GM12892 (cell line): ENCODE results near the gene HEXA.

Experiments
- POLR2AphosphoS5 ChIP-seq: IDR thresholded peaks from 2 replicates; pipeline ENCODE4 v1.6.1; 2011; ENCODE audit warnings: low read depth, low read length, control low read depth
- TAF1 ChIP-seq: IDR thresholded peaks from 2 replicates; pipeline ENCODE4 v1.6.1; 2011; ENCODE audit warnings: low read depth, mild to moderate bottlenecking, control low read depth, low read length, borderline replicate concordance

GRCh38 chr15:72319985-72320671 is 55.7 kb downstream of the HEXA start, which contains the start of gene CELF6:
- TF ChIP-seq TAF1, result no peak
- TF ChIP-seq POLR2AphosphoS5, result no peak
